ENCODE measurements around the gene ZP2.

DNA sequence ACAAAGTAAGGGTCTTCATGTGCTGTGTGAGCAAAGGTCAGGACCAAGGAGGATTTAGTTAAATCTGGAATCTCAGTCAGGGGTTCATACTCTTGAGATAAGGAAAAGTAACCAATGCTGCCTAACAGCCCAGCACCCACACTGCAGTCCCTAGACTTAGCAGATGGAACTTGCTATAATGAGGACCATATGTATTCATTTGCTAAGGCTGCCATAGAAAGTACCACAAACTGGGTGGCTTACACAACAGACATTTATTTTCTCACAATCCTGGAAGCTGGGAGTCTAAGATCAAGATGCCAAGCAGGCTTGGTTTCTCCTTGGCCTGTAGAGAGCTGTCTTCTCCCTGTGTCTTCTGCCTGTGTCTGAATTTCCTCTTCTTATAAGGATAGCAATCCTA is 20.8 kb downstream of the ZP2 start:
- TF ChIP-seq EZH2phosphoT487 (IDR thresholded peaks at IDR 0.05; ENCODE audit: borderline replicate concordance, low read length), result no peak
- TF ChIP-seq, protein P1, sequence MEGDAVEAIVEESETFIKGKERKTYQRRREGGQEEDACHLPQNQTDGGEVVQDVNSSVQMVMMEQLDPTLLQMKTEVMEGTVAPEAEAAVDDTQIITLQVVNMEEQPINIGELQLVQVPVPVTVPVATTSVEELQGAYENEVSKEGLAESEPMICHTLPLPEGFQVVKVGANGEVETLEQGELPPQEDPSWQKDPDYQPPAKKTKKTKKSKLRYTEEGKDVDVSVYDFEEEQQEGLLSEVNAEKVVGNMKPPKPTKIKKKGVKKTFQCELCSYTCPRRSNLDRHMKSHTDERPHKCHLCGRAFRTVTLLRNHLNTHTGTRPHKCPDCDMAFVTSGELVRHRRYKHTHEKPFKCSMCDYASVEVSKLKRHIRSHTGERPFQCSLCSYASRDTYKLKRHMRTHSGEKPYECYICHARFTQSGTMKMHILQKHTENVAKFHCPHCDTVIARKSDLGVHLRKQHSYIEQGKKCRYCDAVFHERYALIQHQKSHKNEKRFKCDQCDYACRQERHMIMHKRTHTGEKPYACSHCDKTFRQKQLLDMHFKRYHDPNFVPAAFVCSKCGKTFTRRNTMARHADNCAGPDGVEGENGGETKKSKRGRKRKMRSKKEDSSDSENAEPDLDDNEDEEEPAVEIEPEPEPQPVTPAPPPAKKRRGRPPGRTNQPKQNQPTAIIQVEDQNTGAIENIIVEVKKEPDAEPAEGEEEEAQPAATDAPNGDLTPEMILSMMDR (IDR thresholded peaks at IDR 0.05; ENCODE audit: low read depth, low read length, poor library complexity, severe bottlenecking), result no peak
